Cardiac fibroblast (primary cell): ENCODE data around the gene GFRA1.

ENCODE experiments used
- DNase-seq, 2 donors: peaks; one replicate each; pipeline versions ENCODE4 v3.0.0 to v3.0.0-alpha.2; 2010; ENCODE audit warnings: low read depth in 2 of 2
- H3K4me3 ChIP-seq, 2 donors: replicated peaks in 1 of 2; 1 replicate in 1 of 2; 2 replicates in 1 of 2; pipeline ENCODE4 v1.5.1; 2011; ENCODE audit warnings: low read depth in 2 of 2, low read length in 2 of 2, mild to moderate bottlenecking in 2 of 2, moderate library complexity in 1 of 2
- CTCF ChIP-seq: IDR thresholded peaks from one replicate; pipeline ENCODE4 v1.5.1; 2011; ENCODE audit warnings: low read depth, mild to moderate bottlenecking, low read length, inconsistent platforms

Gene GFRA1

GRCh38 chr10:116151076-116151475 lies 121.9 kb downstream of the GFRA1 start:
- H3K4me3 ChIP-seq = no peak overlapping the region
- no peak for TF ChIP-seq CTCF
- DNase-seq = no peak

- no peak for TF ChIP-seq CTCF
- no peak for DNase-seq
- no peak overlapping the region for H3K4me3 ChIP-seq
Measured at GRCh38 chr10:116150606-116151005, 122.4 kb downstream of the GFRA1 start.

GRCh38 chr10:116147147-116147905 lies 125.7 kb downstream of the GFRA1 start:
- no peak for DNase-seq
- no peak overlapping the region for H3K4me3 ChIP-seq
- no peak for TF ChIP-seq CTCF

- H3K4me3 ChIP-seq = no peak overlapping the region
- no peak for DNase-seq
- no peak for TF ChIP-seq CTCF
Measured at GRCh38 chr10:116146372-116147140, 126.5 kb downstream of the GFRA1 start.

GRCh38 chr10:116143673-116144222 lies 129.3 kb downstream of the GFRA1 start:
- no peak overlapping the region for H3K4me3 ChIP-seq
- no peak for TF ChIP-seq CTCF
- no peak for DNase-seq

GRCh38 chr10:116141855-116142254 lies 131.2 kb downstream of the GFRA1 start:
- no peak for TF ChIP-seq CTCF
- H3K4me3 ChIP-seq = no peak overlapping the region
- no peak for DNase-seq
